Spleen (tissue), 3 donors: ENCODE results near the gene TAOK3.

Experiments
- POLR2A ChIP-seq, 3 donors: fragments of 450-650 bp; IDR thresholded peaks; one replicate each; pipeline ENCODE4 v1.5.1; 2017; ENCODE audit warnings: antibody characterized with exemption in 3 of 3, mild to moderate bottlenecking in 1 of 3
- POLR2AphosphoS5 ChIP-seq, 3 donors: sonication (generic); formaldehyde crosslinking; IDR thresholded peaks; one replicate each; pipeline ENCODE4 v1.5.1; 2017; ENCODE audit warnings: antibody characterized with exemption in 3 of 3

- TF ChIP-seq POLR2A (IDR thresholded peaks at IDR 0.05) (no peak), POLR2AphosphoS5 (IDR thresholded peaks at IDR 0.05) (no peak)
These were observed 98.6 kb downstream of the TAOK3 start for GRCh38 chr12:118274066-118274465.
